Measurements from ENCODE around the gene LRMDA.

LRMDA gene

DNA sequence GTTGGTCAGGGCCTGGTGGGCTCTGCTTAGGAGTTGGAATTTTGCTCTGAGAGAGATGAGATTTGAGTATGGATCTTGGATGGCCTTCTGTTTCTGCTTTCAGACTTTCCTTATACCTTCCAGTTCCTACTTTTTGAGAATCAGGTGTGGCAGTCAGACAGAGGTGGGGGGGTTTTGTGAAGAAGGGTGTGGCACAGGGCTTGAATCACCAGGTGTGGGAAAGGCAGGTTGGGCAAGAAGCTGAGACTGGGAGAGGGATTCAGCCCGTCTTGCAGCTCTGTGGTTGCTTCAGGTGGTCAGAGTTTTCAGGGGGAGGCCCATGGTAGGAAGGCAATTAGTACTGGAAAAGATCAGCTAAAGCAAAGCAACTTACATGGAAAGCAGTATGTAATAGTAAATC lies 340.2 kb downstream of the LRMDA start:
- no peaks in the 10 kb centered on the region for H4K20me1 ChIP-seq (ENCODE audit: insufficient read depth, low read length)
- ATAC-seq (ENCODE audit: insufficient read depth, low read depth): no peak
- DNase-seq: no peak
- no peak overlapping the region for H3K4me2 ChIP-seq (ENCODE audit: insufficient read depth, low read length)
- no peak overlapping the region for H3K9ac ChIP-seq (ENCODE audit: low read depth, low read length)
- H3K79me2 ChIP-seq (ENCODE audit: insufficient read depth, low read length): no peaks in the 10 kb centered on the region
- H3K36me3 ChIP-seq (ENCODE audit: insufficient read depth, low read length): no peaks in the 10 kb centered on the region
- no peak overlapping the region for H2AFZ ChIP-seq (ENCODE audit: low read depth, low read length)
- no peak overlapping the region for H3K27ac ChIP-seq (ENCODE audit: low read length)
- no peak overlapping the region for H3K4me3 ChIP-seq (ENCODE audit: low read depth in 1 of 2, low read length in 2 of 2)
- no peak for TF ChIP-seq EZH2 (IDR thresholded peaks at IDR 0.05; ENCODE audit: borderline replicate concordance, low read depth, low read length, severe bottlenecking)
- TF ChIP-seq, protein P1, sequence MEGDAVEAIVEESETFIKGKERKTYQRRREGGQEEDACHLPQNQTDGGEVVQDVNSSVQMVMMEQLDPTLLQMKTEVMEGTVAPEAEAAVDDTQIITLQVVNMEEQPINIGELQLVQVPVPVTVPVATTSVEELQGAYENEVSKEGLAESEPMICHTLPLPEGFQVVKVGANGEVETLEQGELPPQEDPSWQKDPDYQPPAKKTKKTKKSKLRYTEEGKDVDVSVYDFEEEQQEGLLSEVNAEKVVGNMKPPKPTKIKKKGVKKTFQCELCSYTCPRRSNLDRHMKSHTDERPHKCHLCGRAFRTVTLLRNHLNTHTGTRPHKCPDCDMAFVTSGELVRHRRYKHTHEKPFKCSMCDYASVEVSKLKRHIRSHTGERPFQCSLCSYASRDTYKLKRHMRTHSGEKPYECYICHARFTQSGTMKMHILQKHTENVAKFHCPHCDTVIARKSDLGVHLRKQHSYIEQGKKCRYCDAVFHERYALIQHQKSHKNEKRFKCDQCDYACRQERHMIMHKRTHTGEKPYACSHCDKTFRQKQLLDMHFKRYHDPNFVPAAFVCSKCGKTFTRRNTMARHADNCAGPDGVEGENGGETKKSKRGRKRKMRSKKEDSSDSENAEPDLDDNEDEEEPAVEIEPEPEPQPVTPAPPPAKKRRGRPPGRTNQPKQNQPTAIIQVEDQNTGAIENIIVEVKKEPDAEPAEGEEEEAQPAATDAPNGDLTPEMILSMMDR (IDR thresholded peaks at IDR 0.05; ENCODE audit: borderline replicate concordance, extremely low read depth, low read length, poor library complexity, severe bottlenecking): no peak
- H3K27me3 ChIP-seq (ENCODE audit: insufficient read depth, low read length, poor library complexity): no peaks in the 10 kb centered on the region
- no peaks in the 10 kb centered on the region for H3K4me1 ChIP-seq (ENCODE audit: insufficient read depth, low read length)
- no peaks in the 10 kb centered on the region for H3K9me3 ChIP-seq (ENCODE audit: insufficient read depth, low read length, severe bottlenecking)

DNA sequence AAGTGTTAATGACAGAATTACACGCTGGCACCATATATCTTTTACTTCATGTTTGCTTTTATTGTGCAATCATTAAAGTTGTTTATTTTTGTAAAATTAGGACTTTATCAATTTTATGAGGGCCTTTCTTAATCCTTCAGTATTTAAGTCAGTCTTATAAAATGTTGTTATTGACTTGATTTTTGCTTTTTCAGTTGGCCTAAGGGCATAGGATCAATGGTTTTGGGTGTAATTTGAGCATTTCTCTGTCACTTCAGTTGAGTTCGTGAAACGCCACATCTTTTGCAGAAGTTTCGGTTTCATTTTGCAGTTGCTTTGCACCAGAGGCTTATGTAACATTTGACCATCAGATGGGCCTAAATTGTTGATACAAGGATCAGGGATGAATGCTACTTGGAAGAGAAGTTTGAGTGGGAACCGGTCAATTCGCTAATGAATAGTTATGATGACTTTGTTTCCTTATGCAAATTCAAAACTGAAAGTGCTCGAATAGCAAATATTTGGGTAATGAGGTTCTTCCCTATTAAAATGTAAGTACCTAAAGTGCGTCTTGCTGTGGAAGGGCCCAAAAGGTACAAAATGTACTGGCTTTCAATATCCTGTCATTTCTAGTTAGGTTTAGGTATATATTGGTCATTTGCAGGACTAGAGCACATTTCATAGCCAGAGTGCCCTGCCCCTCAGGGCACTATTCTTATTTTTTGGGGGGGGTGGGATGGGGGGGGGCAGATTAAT lies 340.9 kb downstream of the LRMDA start:
- Histone ChIP-seq H3K4me1 (ENCODE audit: insufficient read depth, low read length) (no peaks in the 10 kb centered on the region), H3K4me2 (ENCODE audit: insufficient read depth, low read length) (no peak overlapping the region), H3K9me3 (ENCODE audit: insufficient read depth, low read length, severe bottlenecking) (no peaks in the 10 kb centered on the region), H3K4me3 (ENCODE audit: low read depth in 1 of 2, low read length in 2 of 2) (no peak overlapping the region), H4K20me1 (ENCODE audit: insufficient read depth, low read length) (no peaks in the 10 kb centered on the region), H3K36me3 (ENCODE audit: insufficient read depth, low read length) (no peaks in the 10 kb centered on the region), H3K79me2 (ENCODE audit: insufficient read depth, low read length) (no peaks in the 10 kb centered on the region), H3K27me3 (ENCODE audit: insufficient read depth, low read length, poor library complexity) (no peaks in the 10 kb centered on the region), H3K9ac (ENCODE audit: low read depth, low read length) (no peak overlapping the region), H3K27ac (ENCODE audit: low read length) (no peak overlapping the region), H2AFZ (ENCODE audit: low read depth, low read length) (no peak overlapping the region)
- TF ChIP-seq EZH2 (IDR thresholded peaks at IDR 0.05; ENCODE audit: borderline replicate concordance, low read depth, low read length, severe bottlenecking): no peak
- TF ChIP-seq, protein P1 (IDR thresholded peaks at IDR 0.05; ENCODE audit: borderline replicate concordance, extremely low read depth, low read length, poor library complexity, severe bottlenecking): no peak
- ATAC-seq (ENCODE audit: insufficient read depth, low read depth) (no peak), DNase-seq (no peak)

DNA sequence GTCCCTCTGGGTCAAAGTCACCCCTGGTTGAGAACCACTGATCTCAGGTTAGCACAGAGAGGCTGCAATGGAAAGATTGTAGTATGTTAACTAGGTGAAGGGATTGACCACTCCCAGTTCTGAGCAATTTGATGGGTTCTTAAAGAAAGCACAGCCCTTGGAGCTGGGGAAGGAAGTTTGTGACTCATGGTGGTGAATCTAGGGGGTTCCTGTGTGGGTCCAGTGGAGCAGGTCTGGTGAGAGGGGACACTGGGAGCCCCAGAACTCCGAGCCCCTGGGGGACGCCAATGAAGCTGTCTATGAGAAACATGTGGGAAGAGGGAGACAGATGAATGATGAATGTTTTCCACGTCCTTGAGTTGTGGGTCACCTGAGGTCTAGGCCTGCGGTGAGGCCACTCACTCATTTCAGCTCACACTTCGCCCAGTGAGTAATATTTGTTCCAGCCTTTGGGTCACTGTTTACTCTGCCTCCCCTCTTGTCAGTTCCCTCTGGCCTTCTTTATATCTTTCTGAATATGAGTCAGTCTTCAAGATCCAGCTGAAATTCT lies 341.9 kb downstream of the LRMDA start:
- Histone ChIP-seq H3K36me3 (ENCODE audit: insufficient read depth, low read length) (no peaks in the 10 kb centered on the region), H2AFZ (ENCODE audit: low read depth, low read length) (no peak overlapping the region), H3K27ac (ENCODE audit: low read length) (no peak overlapping the region), H4K20me1 (ENCODE audit: insufficient read depth, low read length) (no peaks in the 10 kb centered on the region), H3K9ac (ENCODE audit: low read depth, low read length) (no peak overlapping the region), H3K27me3 (ENCODE audit: insufficient read depth, low read length, poor library complexity) (no peaks in the 10 kb centered on the region), H3K4me2 (ENCODE audit: insufficient read depth, low read length) (no peak overlapping the region), H3K79me2 (ENCODE audit: insufficient read depth, low read length) (no peaks in the 10 kb centered on the region), H3K4me1 (ENCODE audit: insufficient read depth, low read length) (no peaks in the 10 kb centered on the region), H3K4me3 (ENCODE audit: low read depth in 1 of 2, low read length in 2 of 2) (no peak overlapping the region), H3K9me3 (ENCODE audit: insufficient read depth, low read length, severe bottlenecking) (no peaks in the 10 kb centered on the region)
- ATAC-seq (ENCODE audit: insufficient read depth, low read depth) (no peak), DNase-seq (no peak)
- TF ChIP-seq, protein P1 (IDR thresholded peaks at IDR 0.05; ENCODE audit: borderline replicate concordance, extremely low read depth, low read length, poor library complexity, severe bottlenecking): no peak
- no peak for TF ChIP-seq EZH2 (IDR thresholded peaks at IDR 0.05; ENCODE audit: borderline replicate concordance, low read depth, low read length, severe bottlenecking)

Data from DND-41 (cell line).